AG10803 (cell line): ENCODE data around the gene CNTNAP4.

Experiments used
- DNase-seq: peaks from one replicate; pipeline ENCODE4 v3.0.0; 2010; ENCODE audit warnings: low read depth
- H3K4me3 ChIP-seq: 2 replicates; pipeline ENCODE4 v1.5.1; 2011; ENCODE audit warnings: mild to moderate bottlenecking, low read length, control low read depth
- CTCF ChIP-seq: conservative IDR thresholded peaks from 2 replicates; pipeline ENCODE4 v1.5.1; 2011; ENCODE audit warnings: mild to moderate bottlenecking, low read length, control low read depth, inconsistent platforms

CNTNAP4 gene

DNA sequence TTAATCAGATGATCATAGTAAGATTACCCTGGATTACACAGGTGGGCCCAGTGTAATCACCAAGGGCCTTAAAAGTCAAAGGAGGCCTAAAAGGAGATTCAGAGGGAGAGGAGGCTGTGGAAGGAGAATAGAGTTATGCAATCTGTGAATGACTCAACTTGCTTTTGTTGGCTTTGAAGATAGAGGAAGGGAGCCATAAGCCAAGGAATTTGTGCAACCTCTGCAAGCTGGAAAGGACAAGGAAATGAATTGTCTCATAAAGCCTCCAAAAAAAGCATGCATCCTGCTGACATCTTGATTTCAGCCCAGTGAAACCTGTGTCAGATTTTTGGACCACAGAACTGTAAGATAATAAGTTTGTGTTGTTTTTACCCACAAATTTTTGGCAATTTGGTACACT lies 109.6 kb downstream of the CNTNAP4 start:
- H3K4me3 ChIP-seq = no peak overlapping the region
- no peak for DNase-seq
- no peak for TF ChIP-seq CTCF

DNA sequence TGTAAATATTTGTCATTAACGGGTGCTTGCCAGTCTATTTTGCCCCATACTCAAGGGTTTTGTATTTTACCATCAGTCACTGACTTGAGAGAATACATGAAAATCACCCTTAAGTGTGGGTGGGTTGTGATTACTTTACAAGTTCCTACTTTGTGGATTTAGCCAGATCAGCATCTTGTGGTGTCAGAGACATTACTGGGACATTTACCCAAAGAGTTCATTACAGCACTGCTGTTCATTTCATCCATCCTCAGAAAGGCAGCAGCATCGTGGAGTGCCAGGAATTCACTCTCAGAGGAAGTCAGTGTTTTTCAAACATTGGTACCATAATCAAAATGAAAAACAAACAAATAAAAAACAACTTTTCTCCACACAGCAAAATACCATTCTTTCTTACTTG lies 110.8 kb downstream of the CNTNAP4 start:
- H3K4me3 ChIP-seq = no peak overlapping the region

GRCh38 chr16:76389126-76389525 lies 111.9 kb downstream of the CNTNAP4 start:
- no peak for DNase-seq
- no peak overlapping the region for H3K4me3 ChIP-seq
- TF ChIP-seq CTCF = no peak

More for the DNA sequence above, 110.8 kb downstream of the CNTNAP4 start:
- DNase-seq = no peak
- no peak for TF ChIP-seq CTCF

- no peak overlapping the region for H3K4me3 ChIP-seq
- no peak for TF ChIP-seq CTCF
- DNase-seq = no peak
These were observed 113.3 kb downstream of the CNTNAP4 start for GRCh38 chr16:76390476-76390875.

DNA sequence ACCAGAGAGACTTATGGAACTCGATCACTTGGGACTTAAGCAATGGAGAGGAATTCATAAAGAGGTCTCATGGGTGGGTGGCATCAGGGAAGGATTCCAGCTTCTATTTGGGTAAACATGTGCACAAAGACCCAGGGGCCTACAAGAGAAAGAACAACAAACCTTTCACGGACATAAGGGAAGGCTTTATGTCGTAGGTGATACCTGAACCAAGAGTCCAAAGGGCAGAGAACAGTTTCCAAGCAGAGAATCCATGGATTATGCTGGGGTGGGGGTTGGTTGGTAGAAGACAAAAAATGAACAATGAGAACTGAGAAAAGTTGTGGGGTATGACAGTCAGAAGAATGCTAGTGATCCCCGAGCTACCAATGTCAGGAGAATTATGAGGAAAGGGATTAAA lies 119.8 kb downstream of the CNTNAP4 start:
- DNase-seq = no peak
- no peak for TF ChIP-seq CTCF
- no peak overlapping the region for H3K4me3 ChIP-seq

GRCh38 chr16:76409706-76410105 lies 132.5 kb downstream of the CNTNAP4 start:
- no peak for TF ChIP-seq CTCF
- DNase-seq = no peak
- H3K4me3 ChIP-seq = no peak overlapping the region

- no peak for TF ChIP-seq CTCF
- no peak overlapping the region for H3K4me3 ChIP-seq
- no peak for DNase-seq
These were observed 144.4 kb downstream of the CNTNAP4 start for GRCh38 chr16:76421571-76421970.
